Measurements from ENCODE around the gene THRAP3.
"Not testable (repeated sequence)": the region's sequence is repeated elsewhere in the genome, so short reads cannot be mapped to it uniquely, and the experiment has no call there.

Gene THRAP3, protein sequence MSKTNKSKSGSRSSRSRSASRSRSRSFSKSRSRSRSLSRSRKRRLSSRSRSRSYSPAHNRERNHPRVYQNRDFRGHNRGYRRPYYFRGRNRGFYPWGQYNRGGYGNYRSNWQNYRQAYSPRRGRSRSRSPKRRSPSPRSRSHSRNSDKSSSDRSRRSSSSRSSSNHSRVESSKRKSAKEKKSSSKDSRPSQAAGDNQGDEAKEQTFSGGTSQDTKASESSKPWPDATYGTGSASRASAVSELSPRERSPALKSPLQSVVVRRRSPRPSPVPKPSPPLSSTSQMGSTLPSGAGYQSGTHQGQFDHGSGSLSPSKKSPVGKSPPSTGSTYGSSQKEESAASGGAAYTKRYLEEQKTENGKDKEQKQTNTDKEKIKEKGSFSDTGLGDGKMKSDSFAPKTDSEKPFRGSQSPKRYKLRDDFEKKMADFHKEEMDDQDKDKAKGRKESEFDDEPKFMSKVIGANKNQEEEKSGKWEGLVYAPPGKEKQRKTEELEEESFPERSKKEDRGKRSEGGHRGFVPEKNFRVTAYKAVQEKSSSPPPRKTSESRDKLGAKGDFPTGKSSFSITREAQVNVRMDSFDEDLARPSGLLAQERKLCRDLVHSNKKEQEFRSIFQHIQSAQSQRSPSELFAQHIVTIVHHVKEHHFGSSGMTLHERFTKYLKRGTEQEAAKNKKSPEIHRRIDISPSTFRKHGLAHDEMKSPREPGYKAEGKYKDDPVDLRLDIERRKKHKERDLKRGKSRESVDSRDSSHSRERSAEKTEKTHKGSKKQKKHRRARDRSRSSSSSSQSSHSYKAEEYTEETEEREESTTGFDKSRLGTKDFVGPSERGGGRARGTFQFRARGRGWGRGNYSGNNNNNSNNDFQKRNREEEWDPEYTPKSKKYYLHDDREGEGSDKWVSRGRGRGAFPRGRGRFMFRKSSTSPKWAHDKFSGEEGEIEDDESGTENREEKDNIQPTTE

DNA sequence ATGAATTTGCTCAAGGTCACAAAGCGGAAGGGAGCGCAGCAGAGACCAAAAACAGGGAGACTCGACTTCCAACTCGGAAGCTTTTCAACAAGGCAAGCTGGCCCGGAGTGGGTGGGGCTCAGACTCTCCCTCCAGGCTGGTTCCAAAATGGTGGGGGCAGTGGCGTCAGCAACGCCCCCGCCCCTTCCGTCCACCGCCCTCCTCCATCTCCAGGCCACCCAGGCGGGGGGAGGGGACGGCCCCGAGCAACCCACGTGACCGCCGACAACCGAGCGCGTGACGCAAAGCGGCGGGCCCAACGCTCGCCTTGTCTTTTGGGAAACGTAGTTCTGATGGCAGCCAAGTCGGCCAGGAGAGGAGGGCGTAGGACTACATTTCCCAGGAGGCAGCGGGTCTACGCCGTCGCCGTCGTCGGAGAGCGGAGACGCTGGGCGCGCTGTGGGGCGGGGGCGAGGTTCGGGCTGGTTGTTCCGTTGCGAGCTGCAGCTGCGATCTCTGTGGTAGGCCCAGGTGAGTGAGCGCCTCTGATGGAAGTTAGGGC is at the start of gene THRAP3:
THRAP3 (plus strand) TSS at position 448 of the 541 bp plus-strand sequence. CDS start 58,121 bp downstream, outside the sequence.
- peak; percentile 100 for DNase-seq (ENCODE audit: low read depth)

DNA sequence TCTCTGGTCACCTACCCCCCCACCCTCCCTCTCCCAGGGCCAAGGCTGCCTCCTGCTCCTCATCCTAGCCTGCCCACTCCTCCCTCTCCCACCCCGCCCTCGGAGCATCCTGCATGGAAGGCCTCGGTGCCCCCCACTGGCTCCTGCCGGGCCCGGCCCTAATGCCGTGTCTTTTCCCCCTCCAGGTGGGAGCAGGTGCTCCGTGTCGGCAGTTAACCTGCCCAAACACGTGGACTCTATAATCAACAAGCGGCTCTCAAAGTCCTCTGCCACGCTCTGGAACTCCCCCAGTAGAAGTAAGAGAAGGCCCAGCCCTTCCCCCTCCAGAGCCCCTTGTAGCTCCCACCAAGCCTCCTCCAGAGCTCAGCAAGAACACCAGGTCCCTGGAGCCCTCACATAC is 49.5 kb upstream of the THRAP3 start:
- no peak for DNase-seq (ENCODE audit: low read depth)

DNA sequence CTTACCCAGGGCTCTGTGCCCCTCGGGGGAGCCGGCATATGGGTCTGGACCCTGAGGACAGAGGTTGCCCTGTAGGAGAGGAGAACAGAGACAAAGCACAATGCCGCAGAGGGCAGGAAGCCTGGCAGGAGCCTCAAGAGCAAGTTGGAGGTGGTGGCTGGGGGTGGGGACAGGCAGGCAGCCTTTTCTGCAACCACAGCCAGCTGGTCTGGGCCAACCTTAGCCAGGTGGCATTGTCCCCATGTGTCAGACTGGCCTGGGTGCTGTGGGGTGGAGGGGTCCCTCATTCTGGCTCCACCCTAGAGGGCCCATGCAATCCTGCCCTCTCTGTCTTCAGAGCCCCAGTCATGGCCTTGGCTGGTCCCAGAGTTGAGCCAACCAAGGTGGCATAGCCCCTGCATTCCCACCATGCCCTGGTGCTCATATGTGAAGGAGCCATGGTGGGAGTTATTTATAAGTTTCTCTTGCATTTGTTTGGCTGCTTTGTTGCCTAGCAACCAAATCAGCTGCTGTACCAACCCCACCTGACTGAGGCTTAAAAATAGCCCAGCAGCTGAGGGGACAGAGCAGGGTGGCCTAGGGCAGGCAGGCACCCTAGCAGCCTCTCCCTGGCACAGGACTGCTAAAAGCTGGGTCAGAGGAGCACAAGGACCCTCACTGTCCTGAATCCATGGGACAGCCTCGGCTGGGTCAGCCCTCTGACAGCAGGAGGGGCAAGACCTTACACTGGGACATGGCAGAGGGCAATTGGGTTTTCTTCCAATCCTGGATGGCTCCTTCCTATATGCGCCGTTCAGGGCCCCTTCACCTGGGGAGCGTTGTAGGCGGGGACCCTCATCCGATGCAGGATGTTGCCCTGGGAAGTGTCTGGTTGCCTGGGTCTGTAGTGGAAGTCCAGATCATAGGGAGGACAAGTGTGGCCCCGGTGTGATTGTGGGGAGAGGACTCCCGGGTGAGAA is 48.8 kb upstream of the THRAP3 start:
- DNase-seq (ENCODE audit: low read depth), result peak; percentile 65

DNA sequence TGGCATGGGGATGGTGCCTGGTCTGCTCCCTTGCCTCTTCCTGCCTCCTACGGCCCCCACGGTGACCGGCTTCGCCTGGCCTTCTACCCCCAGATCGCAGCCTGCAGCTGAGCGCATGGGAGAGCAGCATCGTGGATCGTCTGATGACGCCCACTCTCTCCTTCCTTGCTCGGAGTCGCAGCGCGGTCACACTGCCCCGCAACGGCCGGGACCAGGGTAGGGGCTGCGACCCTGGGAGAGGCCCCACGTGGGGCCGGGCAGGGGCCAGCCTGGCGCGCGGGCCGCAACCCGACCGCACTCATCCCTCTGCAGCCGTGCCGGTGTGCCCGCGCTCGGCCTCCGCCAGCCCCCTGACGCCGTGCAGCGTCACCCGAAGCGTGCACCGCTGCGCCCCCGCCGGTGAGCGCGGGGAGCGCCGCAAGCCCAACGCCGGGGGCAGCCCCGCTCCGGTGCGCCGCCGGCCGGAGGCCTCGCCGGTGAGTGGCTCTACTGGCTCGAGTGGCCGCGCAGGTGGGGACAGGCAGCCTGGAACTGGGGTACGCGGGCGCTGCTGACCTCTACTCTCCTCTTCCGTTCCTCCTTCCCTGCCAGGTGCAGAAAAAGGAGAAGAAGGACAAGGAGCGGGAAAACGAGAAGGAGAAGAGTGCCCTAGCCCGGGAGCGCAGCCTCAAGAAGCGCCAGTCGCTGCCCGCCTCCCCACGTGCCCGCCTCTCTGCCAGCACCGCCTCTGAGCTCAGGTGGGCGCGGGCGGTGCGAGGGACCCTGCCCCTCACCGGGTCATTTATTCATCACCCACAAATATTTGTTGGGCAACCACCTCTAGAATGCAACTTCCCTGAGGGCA is 47.9 kb upstream of the THRAP3 start:
- DNase-seq (ENCODE audit: low read depth), result no peak

DNA sequence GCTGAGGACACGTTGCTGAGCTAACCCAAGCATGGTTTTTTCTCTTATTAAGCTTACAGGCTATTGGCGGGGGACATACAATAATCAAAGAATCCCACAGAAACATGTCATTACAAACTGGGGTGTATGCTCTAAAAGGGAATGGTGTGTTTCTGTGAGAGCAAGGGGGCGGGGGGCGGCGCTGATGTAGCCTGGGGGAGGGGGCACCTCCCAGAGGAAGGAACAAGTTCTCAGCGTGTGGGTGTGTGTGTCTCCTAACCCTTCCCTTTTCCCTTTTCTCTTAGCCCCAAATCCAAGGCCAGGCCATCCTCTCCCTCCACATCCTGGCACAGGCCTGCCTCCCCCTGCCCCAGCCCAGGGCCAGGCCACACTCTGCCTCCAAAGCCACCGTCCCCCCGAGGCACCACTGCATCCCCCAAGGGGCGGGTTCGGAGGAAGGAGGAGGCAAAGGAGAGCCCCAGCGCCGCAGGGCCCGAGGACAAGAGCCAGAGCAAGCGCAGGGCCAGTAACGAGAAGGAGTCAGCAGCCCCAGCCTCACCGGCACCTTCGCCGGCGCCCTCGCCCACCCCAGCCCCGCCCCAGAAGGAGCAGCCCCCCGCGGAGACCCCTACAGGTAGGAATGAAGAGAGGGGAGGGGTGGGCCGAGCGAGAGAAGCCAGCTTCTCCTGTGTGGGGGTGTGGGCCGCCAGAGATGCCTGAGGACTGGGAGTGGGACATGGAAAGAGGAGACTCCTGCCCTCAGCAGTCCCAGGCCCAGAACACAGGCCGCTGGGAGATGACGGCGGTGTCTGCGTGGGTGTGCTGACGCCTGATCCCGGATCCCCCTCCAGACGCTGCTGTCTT is 46.4 kb upstream of the THRAP3 start:
- no peak for DNase-seq (ENCODE audit: low read depth)

DNA sequence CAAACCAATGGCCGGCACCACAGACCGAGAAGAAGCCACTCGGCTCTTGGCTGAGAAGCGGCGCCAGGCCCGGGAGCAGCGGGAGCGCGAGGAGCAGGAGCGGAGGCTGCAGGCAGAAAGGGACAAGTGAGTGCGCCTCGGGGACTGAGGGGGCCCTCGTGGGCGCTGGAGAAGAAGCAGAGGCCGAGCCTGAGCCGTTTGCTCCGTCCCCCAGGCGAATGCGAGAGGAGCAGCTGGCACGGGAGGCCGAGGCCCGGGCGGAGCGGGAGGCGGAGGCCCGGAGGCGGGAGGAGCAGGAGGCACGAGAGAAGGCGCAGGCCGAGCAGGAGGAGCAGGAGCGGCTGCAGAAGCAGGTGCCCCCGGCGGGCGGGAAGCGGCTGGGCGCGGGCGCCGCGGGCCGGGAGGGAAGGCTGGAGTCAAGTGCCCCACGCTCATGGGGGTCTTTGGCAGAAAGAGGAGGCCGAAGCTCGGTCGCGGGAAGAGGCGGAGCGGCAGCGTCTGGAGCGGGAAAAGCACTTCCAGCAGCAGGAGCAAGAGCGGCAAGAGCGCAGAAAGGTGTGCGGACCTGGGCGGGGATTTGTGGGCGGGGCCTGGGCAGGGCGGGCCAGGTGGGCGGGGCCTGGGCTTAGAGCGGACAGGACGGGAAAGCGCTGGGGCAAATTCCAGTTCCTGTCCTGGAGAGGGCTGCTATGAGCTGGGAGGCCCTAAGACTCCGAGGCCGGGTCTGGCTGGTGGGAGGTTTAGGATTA is 45.6 kb upstream of the THRAP3 start:
- DNase-seq (ENCODE audit: low read depth), result no peak

DNA sequence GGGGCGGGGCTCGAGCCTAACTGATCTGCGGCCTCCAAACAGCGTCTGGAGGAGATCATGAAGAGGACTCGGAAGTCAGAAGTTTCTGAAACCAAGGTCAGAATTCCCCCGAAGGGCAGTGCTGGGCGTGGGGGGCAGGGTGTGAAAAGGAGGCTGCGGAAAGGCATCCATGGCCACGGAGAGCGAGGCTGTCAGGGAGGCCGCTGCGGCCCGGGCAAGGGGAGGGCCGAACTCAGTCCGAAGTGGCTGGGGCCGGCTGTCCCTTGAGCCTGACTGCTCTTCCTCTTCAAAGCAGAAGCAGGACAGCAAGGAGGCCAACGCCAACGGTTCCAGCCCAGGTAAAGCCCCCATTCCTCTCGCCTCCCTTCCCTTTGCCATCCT is 45.0 kb upstream of the THRAP3 start:
- DNase-seq (ENCODE audit: low read depth), result no peak

DNA sequence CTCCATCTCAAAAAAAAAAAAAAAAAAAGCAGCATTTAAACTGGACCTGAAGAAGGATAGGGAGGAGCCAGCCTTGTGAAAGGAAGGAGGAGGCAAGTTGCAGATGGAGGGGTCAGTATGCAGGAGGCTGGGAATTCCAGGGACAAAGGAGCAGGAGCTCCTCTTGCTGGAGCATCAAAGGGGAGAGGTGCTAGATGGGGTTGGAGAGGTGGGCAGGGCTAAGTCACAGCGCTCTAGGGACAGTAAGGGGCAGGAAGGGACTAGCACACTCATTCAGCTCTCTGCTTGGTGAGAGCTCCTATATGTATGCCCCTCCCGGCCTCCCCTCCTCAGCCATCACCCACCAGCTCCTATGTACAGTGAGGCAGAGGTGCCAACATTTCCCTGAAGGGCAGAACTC is 41.5 kb upstream of the THRAP3 start:
- no peak for DNase-seq (ENCODE audit: low read depth)

DNA sequence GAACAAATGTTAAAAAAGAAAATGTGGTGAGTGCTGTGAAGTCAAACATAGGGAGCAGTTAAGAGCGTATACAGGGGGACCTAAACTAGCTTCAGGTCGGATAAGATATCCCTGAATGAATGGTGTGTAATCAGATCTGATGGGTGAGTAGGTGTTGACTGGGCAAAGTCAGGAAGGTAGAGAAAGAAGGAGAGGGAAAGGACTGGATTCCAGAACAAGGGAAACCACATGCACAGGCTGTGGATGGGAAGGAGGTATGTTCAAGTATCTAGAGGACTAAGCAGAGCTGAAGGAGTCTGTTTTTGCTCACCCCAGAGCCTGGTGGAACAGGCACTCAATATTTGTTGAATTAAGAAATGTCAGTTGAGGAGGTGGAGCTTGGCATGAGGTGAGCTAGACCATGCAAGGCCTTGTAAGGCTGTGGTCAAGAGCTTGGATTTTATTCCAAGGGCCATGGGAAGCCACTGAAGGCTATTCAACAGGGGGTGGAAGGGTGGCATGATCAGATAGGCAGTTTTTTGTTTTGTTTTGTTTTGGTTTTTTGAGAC is 40.9 kb upstream of the THRAP3 start:
- DNase-seq (ENCODE audit: low read depth), result no peak

DNA sequence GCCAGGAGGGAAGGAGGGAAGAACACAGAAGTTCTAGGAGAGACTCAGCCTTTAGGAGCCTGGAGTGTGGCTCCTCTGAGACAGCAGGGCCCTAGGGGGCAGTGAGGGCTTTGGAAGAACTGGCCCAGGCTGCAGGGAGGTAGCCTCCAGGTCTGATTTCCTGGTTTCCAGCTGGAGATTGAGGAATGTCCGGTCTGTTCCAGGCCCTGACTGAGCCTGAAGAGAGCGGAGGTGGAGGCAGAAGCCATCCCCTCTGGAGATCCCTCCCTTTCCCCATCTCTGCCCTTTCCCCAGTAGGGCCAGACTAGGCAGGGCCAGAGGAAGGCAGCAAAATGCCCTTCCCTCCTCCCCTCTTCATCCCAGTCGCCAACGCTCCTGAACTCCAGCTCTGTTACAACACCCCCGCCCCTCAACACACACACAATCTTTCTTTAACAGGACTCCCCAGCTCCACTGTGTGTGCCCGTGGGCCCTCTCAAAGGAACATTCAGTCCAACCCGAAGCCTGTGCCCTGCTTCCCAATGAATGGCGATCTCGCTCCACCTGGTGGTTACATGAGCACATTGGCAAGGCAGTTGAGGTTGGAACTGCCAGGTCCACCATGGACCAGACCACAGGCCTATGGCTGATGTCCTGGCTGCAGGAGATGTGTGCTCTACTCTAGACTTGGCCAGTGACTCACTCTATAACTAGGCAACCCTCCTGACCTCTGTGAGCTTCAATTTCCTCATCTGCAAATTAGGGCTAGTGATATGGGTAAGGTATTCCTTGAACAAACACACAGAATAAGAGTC is 36.2 kb upstream of the THRAP3 start:
- peak; percentile 90 for DNase-seq (ENCODE audit: low read depth)

DNA sequence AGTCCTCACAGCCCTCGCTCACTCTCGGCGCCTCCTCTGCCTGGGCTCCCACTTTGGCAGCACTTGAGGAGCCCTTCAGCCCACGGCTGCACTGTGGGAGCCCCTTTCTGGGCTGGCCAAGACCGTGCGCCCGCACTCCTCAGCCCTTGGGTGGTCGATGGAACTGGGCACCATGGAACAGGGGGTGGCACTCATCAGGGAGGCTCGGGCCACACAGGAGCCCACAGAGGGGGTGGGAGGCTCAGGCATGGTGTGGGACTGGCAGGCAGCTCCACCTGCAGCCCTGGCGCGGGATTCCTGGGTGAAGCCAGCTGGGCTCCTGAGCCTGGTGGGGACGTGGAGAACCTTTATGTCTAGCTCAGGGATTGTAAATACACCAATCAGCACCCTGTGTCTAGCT is 27.4 kb upstream of the THRAP3 start:
- DNase-seq (ENCODE audit: low read depth), result not testable (repeated sequence)

DNA sequence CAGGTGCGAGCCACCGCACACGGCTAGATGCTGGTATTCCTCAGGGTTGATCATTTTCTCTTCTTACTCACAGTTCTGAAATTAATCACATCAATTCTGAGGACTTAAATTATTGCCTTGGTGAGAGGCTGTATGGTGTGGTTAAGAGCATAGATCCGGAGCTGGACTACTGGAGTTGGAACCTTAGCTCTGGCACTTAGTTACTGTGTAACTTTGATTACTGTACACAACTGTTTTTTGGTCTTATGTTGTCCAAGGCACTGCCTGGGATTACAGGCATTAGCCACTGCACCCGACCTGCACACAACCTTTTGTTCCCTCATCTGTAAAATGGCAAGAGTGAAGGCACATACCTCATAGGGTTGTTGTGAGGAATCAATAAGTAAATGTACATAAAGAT is 25.6 kb upstream of the THRAP3 start:
- no peak for DNase-seq (ENCODE audit: low read depth)

DNA sequence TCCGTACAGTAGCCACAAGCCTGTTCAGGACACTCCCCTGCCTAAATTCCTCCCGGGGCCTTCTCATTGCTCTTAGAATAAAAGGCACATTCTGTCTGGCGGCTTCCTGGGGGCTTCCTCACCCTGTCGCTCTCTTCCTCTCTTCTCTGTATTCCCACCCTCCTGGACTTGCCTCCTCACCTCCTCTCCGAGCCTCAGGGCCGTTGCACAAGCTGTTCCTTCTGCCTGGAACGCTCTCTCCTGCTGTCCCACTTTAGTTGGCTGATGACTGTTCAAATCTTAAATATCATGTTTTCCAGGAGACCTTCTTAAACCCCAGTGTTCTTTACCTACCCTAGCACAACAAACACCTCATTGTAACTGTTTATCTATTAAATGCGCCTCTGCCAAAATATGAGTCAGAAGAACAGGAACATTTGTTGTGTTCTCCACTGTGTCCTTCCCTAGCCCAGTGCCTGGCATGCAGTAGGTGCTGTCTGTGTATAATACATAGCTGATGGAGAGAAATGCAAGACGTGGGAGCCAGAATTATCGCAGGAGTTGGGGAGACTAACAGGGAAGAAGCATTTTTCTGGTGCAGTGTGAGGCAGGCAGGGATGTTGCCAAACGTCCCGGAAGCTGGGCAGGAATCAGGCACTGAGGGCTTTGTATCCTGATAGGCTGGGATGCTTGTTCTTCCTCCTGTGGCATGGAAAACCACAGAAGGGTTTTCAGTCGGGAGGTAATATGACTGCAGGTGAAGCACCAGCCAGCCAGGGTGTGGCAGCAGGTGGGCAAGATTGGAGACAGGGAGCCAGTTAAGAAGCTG is 24.1 kb upstream of the THRAP3 start:
- peak; percentile 59 for DNase-seq (ENCODE audit: low read depth)

DNA sequence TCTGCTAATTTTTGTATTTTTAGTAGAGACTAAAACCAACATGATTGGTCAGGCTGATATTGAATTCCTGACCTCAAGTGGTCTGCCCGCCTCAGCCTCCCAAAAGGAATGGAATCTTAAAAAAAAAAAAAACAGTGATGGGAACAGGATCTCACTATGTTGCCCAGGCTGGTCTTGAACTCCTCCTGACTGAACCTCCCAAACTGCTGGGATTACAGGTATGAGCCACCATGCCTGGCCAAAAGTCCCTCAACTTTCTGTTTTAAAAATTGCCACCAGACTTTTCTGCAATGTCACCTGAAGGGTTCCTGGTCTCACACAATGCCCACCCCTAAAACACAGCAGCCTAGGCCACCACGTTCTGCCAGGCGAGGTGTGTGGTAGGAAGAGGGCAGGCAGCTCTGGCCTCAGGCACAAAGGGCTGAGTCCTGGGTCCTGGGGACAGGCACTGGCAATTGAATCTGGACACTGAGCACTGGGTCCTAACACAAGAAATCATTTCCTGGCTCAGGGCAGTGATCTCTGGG is 21.2 kb upstream of the THRAP3 start:
- DNase-seq (ENCODE audit: low read depth), result no peak

DNA sequence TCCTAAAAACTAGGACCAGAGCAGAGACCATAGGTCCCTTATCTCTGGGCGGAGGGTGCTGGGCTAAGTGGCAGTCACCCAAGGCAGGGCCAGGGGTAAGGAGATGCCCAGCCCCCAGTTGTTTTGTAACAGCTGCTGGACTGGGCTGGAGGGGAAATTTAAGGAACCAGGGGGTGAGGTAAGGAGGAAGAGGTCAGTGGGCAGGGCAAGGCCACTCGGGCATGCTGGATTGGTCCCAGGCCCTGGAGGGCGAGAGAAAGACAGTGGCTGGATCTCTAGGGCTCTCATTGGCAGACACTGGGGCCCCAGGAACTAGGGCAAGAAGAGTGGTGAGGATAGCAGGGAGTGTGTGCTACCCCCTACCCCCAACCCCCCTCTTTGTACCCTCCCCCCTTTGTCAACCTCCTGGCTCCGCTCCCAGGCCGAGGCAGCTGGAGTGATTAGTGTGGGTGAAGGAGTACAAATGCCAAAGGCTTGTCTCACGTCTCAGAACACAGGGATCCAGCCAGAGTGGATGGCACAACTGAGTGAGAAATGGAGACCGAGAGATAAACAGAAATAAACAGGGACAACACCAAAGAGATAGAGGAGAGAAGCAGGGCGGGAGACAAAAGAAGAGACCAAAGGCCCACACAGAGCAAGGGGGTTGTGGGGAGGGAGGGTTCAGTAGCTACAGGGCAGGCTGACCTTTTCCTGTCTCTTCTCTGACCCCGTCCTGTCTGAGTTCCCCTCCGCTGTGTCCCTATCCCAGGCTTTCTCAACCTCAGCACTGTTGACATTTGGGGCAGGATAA is 20.5 kb upstream of the THRAP3 start:
- DNase-seq (ENCODE audit: low read depth), result peak; percentile 57

All from iris pigment epithelial cell (primary cell).